ENCODE measurements around the gene NINJ1.
"Not testable (repeated sequence)": the region's sequence is repeated elsewhere in the genome, so short reads cannot be mapped to it uniquely, and the experiment has no call there.

Gene NINJ1

GRCh38 chr9:93159601-93160471, 25.8 kb upstream of the NINJ1 start:
- peak; percentile 57 to 85 for DNase-seq

GRCh38 chr9:93156475-93157008, 22.5 kb upstream of the NINJ1 start:
- no peak for DNase-seq

GRCh38 chr9:93155716-93156474, 21.8 kb upstream of the NINJ1 start:
- no peak for DNase-seq

- DNase-seq: peak; percentile 22 to 27
Measured at GRCh38 chr9:93154293-93154903, 20.3 kb upstream of the NINJ1 start.

- DNase-seq: no peak
Measured at GRCh38 chr9:93151097-93151784, 17.2 kb upstream of the NINJ1 start.

- DNase-seq: no peak
Measured at GRCh38 chr9:93149361-93149760, 15.3 kb upstream of the NINJ1 start.

GRCh38 chr9:93148721-93149120, 14.7 kb upstream of the NINJ1 start:
- DNase-seq: no peak

- no peak for DNase-seq
Measured at GRCh38 chr9:93147632-93148031, 13.6 kb upstream of the NINJ1 start.

GRCh38 chr9:93146696-93147095, 12.6 kb upstream of the NINJ1 start:
- not testable (repeated sequence) for DNase-seq

- no peak for DNase-seq
Measured at GRCh38 chr9:93143830-93144530, 9.9 kb upstream of the NINJ1 start.

- no peak for DNase-seq
Measured at GRCh38 chr9:93141771-93142483, 7.9 kb upstream of the NINJ1 start.

GRCh38 chr9:93139365-93140182, 5.5 kb upstream of the NINJ1 start:
- no peak for DNase-seq

GRCh38 chr9:93138171-93138764, 4.2 kb upstream of the NINJ1 start:
- DNase-seq: no peak

GRCh38 chr9:93137362-93137761, 3.3 kb upstream of the NINJ1 start:
- no peak for DNase-seq

- DNase-seq: peak in 1 of 2 experiments; percentile 20
Measured at GRCh38 chr9:93136011-93136440, 2.0 kb upstream of the NINJ1 start.

- DNase-seq: no peak
Measured at GRCh38 chr9:93134740-93135444, 841 bp upstream of the NINJ1 start.

- peak; percentile 41 to 45 for DNase-seq
Measured at GRCh38 chr9:93133681-93134014, 403 bp downstream of the NINJ1 start.

- no peak for DNase-seq
Measured at GRCh38 chr9:93132946-93133680, 938 bp downstream of the NINJ1 start.
